HL-60 (cell line): Measurements from ENCODE around the gene PCDHA13.

Source experiments
- CTCF ChIP-seq: IDR thresholded peaks from one replicate; pipeline ENCODE4 v1.5.1; 2011; ENCODE audit warnings: low read length, control low read depth, inconsistent platforms; ENCODE audit not compliant: insufficient read depth
- POLR2AphosphoS5 ChIP-seq: IDR thresholded peaks from 2 replicates; pipeline ENCODE4 v1.6.1; 2012; ENCODE audit warnings: low read depth
- REST ChIP-seq: IDR thresholded peaks from 2 replicates; pipeline ENCODE4 v1.6.1; 2012; ENCODE audit warnings: low read depth; ENCODE audit not compliant: insufficient replicate concordance

- TF ChIP-seq CTCF (no peak), POLR2AphosphoS5 (no peak), REST (no peak)
Observed at GRCh38 chr5:140840978-140841962, 40.7 kb upstream of the PCDHA13 start, which contains the start of gene PCDHA8.
